Muscle of back (tissue), 11 donors: Measurements from ENCODE around the gene CLTCL1. TPM values are rescaled to one million over a fixed set of nuclear protein-coding genes. Genes with fewer than 3 reads are reported as not detected.

ENCODE experiments used
- DNase-seq, 3 donors: peaks; one replicate each; pipeline versions ENCODE4 v3.0.0 to v3.0.0-alpha.2; 2013
- polyA plus RNA-seq, 10 donors: library from polyadenylated mRNA; unstranded; fragments of 120-200 nt; gene quantifications; one replicate each; pipeline ENCODE4 v1.2.1, GENCODE V29; 2013; ENCODE audit not compliant: insufficient read length in 10 of 10

Gene CLTCL1
- polyA plus RNA-seq, 10 donors, result 11.6 to 27.6 (median 18.6) TPM

GRCh38 chr22:19132153-19132552 lies 159.4 kb downstream of the CLTCL1 start:
- no peak for DNase-seq

GRCh38 chr22:19131685-19132015 lies 159.9 kb downstream of the CLTCL1 start:
- DNase-seq, result no peak

GRCh38 chr22:19130959-19131684 lies 160.4 kb downstream of the CLTCL1 start, which contains the start of gene TSSK2:
Gene TSSK2 (plus strand): TSS chr22:19131308. CDS start chr22:19131400, 92 bp downstream.
- no peak for DNase-seq

- DNase-seq, result no peak
Observed at GRCh38 chr22:19129871-19130270, 161.6 kb downstream of the CLTCL1 start.

Other genes with a start within 250 kb of the CLTCL1 start
- 10 to 100 TPM; 37.0 to 59.6 (median 48.1) TPM for gene DGCR2, start 169.3 kb downstream of the CLTCL1 start, polyA plus RNA-seq
- under 1 TPM in 3 of 10 donors, not detected in 7; 0.11 to 0.62 (median 0.31) TPM for gene TSSK2, start 160.4 kb downstream of the CLTCL1 start, polyA plus RNA-seq
- 10 to 100 TPM in 8 of 10 donors, 1 to 10 TPM in 2; 9.5 to 14.4 (median 11.3) TPM for gene ESS2, start 147.1 kb downstream of the CLTCL1 start, polyA plus RNA-seq
- gene GSC2, start 141.4 kb downstream of the CLTCL1 start, polyA plus RNA-seq, result not detected
- 10 to 100 TPM; 15.6 to 35.0 (median 19.4) TPM for gene SLC25A1, start 113.0 kb downstream of the CLTCL1 start, polyA plus RNA-seq
- 10 to 100 TPM; 15.4 to 21.8 (median 17.5) TPM for gene HIRA, start 140.0 kb upstream of the CLTCL1 start, polyA plus RNA-seq
- gene MRPL40, start 140.8 kb upstream of the CLTCL1 start, polyA plus RNA-seq, result 10 to 100 TPM; 28.0 to 36.7 (median 32.4) TPM
- gene C22orf39, start 156.0 kb upstream of the CLTCL1 start, polyA plus RNA-seq, result 10 to 100 TPM; 29.0 to 38.4 (median 33.8) TPM
- 10 to 100 TPM; 36.4 to 53.2 (median 41.2) TPM for gene UFD1, start 187.5 kb upstream of the CLTCL1 start, polyA plus RNA-seq
- 10 to 100 TPM in 5 of 10 donors, 1 to 10 TPM in 5; 6.6 to 12.6 (median 9.6) TPM for gene CDC45, start 188.2 kb upstream of the CLTCL1 start, polyA plus RNA-seq
- gene CLDN5, start 232.7 kb upstream of the CLTCL1 start, polyA plus RNA-seq, result 10 to 100 TPM; 24.7 to 68.9 (median 44.7) TPM